Trophoblast cell (in vitro differentiated cells and primary cell): Measurements from ENCODE around the gene PHF12.

Experiments used
- DNase-seq, 2 donors: peaks; one replicate each; pipeline ENCODE4 v3.0.0-alpha.2; 2016
- H2AFZ ChIP-seq: 2 replicates; pipeline ENCODE4 v1.6.1; 2013; ENCODE audit warnings: low read length, moderate library complexity, mild to moderate bottlenecking; ENCODE audit not compliant: insufficient read depth, poor library complexity
- H2AK5ac ChIP-seq: 2 replicates; pipeline ENCODE4 v1.6.1; 2013; ENCODE audit warnings: mild to moderate bottlenecking, low read length
- H2BK120ac ChIP-seq: 2 replicates; pipeline ENCODE4 v1.6.1; 2013; ENCODE audit warnings: low read length, mild to moderate bottlenecking, moderate library complexity; ENCODE audit not compliant: insufficient read depth, poor library complexity
- H2BK12ac ChIP-seq: 2 replicates; pipeline ENCODE4 v1.6.1; 2013; ENCODE audit warnings: mild to moderate bottlenecking, low read length, moderate library complexity
- H2BK5ac ChIP-seq: 2 replicates; pipeline ENCODE4 v1.6.1; 2013; ENCODE audit warnings: low read length, low read depth, moderate library complexity, mild to moderate bottlenecking; ENCODE audit not compliant: poor library complexity
- H3K14ac ChIP-seq: 2 replicates; pipeline ENCODE4 v1.6.1; 2013; ENCODE audit warnings: mild to moderate bottlenecking, low read length
- H3K18ac ChIP-seq: 2 replicates; pipeline ENCODE4 v1.6.1; 2013; ENCODE audit warnings: mild to moderate bottlenecking, low read length
- H3K23ac ChIP-seq: 2 replicates; pipeline ENCODE4 v1.6.1; 2013; ENCODE audit warnings: low read length
- H3K27ac ChIP-seq: 2 replicates; pipeline ENCODE4 v1.5.1; 2013; ENCODE audit warnings: low read depth, mild to moderate bottlenecking, inconsistent platforms, low read length, moderate library complexity
- H3K27me3 ChIP-seq: 2 replicates; pipeline ENCODE4 v1.6.1; 2013; ENCODE audit warnings: inconsistent platforms, mild to moderate bottlenecking, low read length, moderate library complexity; ENCODE audit not compliant: insufficient read depth
- H3K36me3 ChIP-seq, 2 experiments: 1 replicate in 1 of 2; 2 replicates in 1 of 2; pipeline ENCODE4 v1.6.1; 2013; ENCODE audit warnings: low read length in 2 of 2, mild to moderate bottlenecking in 2 of 2, moderate library complexity in 1 of 2; ENCODE audit not compliant: insufficient read depth in 2 of 2, control insufficient read depth in 1 of 2
- H3K4ac ChIP-seq: 2 replicates; pipeline ENCODE4 v1.6.1; 2013; ENCODE audit warnings: low read depth, mild to moderate bottlenecking, low read length, moderate library complexity
- H3K4me1 ChIP-seq, 2 experiments: 1 replicate in 1 of 2; 2 replicates in 1 of 2; pipeline ENCODE4 v1.6.1; 2013; ENCODE audit warnings: low read length in 2 of 2, mild to moderate bottlenecking in 2 of 2, moderate library complexity in 1 of 2; ENCODE audit not compliant: insufficient read depth in 2 of 2, control insufficient read depth in 1 of 2
- H3K4me2 ChIP-seq: 2 replicates; pipeline ENCODE4 v1.6.1; 2013; ENCODE audit warnings: inconsistent platforms, mild to moderate bottlenecking, low read length, moderate library complexity
- H3K4me3 ChIP-seq: 2 replicates; pipeline ENCODE4 v1.5.1; 2013; ENCODE audit warnings: mild to moderate bottlenecking, low read depth, low read length, inconsistent platforms
- H3K79me1 ChIP-seq: one replicate; pipeline ENCODE4 v1.6.1; 2013; ENCODE audit warnings: low read length
- H3K79me2 ChIP-seq: 2 replicates; pipeline ENCODE4 v1.6.1; 2013; ENCODE audit warnings: low read length, mild to moderate bottlenecking; ENCODE audit not compliant: control insufficient read depth, insufficient read depth, poor library complexity
- H3K9ac ChIP-seq: 2 replicates; pipeline ENCODE4 v1.6.1; 2013; ENCODE audit warnings: mild to moderate bottlenecking, low read length
- H3K9me3 ChIP-seq: 2 replicates; pipeline ENCODE4 v1.6.1; 2013; ENCODE audit warnings: low read depth, mild to moderate bottlenecking, control low read depth, inconsistent platforms, low read length; ENCODE audit not compliant: insufficient read depth
- H4K12ac ChIP-seq: 2 replicates; pipeline ENCODE4 v1.6.1; 2013; ENCODE audit warnings: low read depth, mild to moderate bottlenecking, low read length, moderate library complexity
- H4K8ac ChIP-seq: 2 replicates; pipeline ENCODE4 v1.6.1; 2013; ENCODE audit warnings: low read depth, mild to moderate bottlenecking, low read length, moderate library complexity
- H4K91ac ChIP-seq: one replicate; pipeline ENCODE4 v1.6.1; 2013; ENCODE audit warnings: low read depth, mild to moderate bottlenecking, low read length, moderate library complexity
- WGBS: extraction: QIAGEN DNeasy Blood & Tissue Kit; methylation state at CpG from one replicate; pipeline ENCODE4 v1.1.7; 2013; ENCODE audit warnings: missing lambda C conversion rate; ENCODE audit not compliant: insufficient read length, insufficient coverage; ENCODE audit errors: extremely low coverage; 5-methylcytosine and 5-hydroxymethylcytosine counted together

Gene PHF12

GRCh38 chr17:28920201-28920600 lies 31.1 kb downstream of the PHF12 start:
- no peak overlapping the region for H2AFZ ChIP-seq
- H4K12ac ChIP-seq, result no peak overlapping the region
- H3K27ac ChIP-seq, result no peak overlapping the region
- no peak overlapping the region for H2BK120ac ChIP-seq
- no peak overlapping the region for H2BK12ac ChIP-seq
- DNase-seq, result no peak
- H3K4me1 ChIP-seq, result no peaks in the 10 kb centered on the region
- no peak overlapping the region for H4K91ac ChIP-seq
- no peak overlapping the region for H3K18ac ChIP-seq
- H3K9me3 ChIP-seq, result no peaks in the 10 kb centered on the region
- H3K4me2 ChIP-seq, result no peak overlapping the region
- no peaks in the 10 kb centered on the region for H3K79me1 ChIP-seq
- no peak overlapping the region for H3K4me3 ChIP-seq
- peaks cover 33 to 59% of the 10 kb centered on the region in 2 experiments for H3K36me3 ChIP-seq
- H4K8ac ChIP-seq, result no peak overlapping the region
- H2AK5ac ChIP-seq, result no peak overlapping the region
- no peaks in the 10 kb centered on the region for H3K27me3 ChIP-seq
- no peak overlapping the region for H3K9ac ChIP-seq
- no peak overlapping the region for H3K4ac ChIP-seq
- no peak overlapping the region for H3K14ac ChIP-seq
- H2BK5ac ChIP-seq, result no peak overlapping the region
- no peaks in the 10 kb centered on the region for H3K79me2 ChIP-seq
- no peak overlapping the region for H3K23ac ChIP-seq

DNA sequence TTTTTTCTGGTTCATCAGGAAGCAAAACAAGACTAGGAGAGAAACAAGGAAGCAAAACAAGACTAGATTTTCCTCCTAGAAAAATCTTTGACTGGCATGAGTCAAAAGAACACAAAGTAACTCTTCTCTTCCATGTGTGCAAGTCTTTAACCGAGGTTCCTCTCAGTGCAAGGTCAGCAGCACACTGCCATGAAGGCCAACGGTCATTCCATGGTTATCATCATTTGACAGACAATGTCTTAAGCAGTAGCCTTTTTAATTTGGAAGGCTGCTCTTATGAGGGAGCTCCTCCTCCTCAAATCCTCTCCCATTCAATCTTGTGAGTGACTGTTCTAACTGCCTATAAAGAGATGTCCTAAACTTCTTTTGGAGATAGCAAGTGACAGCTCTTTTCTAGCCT lies 33.0 kb downstream of the PHF12 start:
- Histone ChIP-seq H2BK120ac (no peak overlapping the region), H3K9ac (no peak overlapping the region), H3K79me2 (no peaks in the 10 kb centered on the region), H3K4me2 (no peak overlapping the region), H3K79me1 (no peaks in the 10 kb centered on the region), H3K4me3 (no peak overlapping the region), H4K8ac (no peak overlapping the region), H3K4me1 (no peaks in the 10 kb centered on the region), H2AFZ (no peak overlapping the region), H3K23ac (no peak overlapping the region), H3K4ac (no peak overlapping the region), H3K14ac (no peak overlapping the region), H3K18ac (no peak overlapping the region), H3K27me3 (no peaks in the 10 kb centered on the region), H3K36me3 (peaks cover 35 to 64% of the 10 kb centered on the region in 2 experiments), H2AK5ac (no peak overlapping the region), H3K9me3 (no peaks in the 10 kb centered on the region), H3K27ac (no peak overlapping the region), H2BK12ac (no peak overlapping the region), H4K12ac (no peak overlapping the region), H4K91ac (no peak overlapping the region), H2BK5ac (no peak overlapping the region)
- no CpG with 5 or more reads among the region's 2 CpGs for WGBS
- DNase-seq, result no peak

GRCh38 chr17:28917465-28917864 lies 33.9 kb downstream of the PHF12 start:
- Histone ChIP-seq H4K8ac (no peak overlapping the region), H3K79me2 (no peaks in the 10 kb centered on the region), H3K9me3 (no peaks in the 10 kb centered on the region), H3K18ac (no peak overlapping the region), H2AK5ac (no peak overlapping the region), H3K27me3 (no peaks in the 10 kb centered on the region), H3K14ac (no peak overlapping the region), H3K4me1 (no peaks in the 10 kb centered on the region), H2BK5ac (no peak overlapping the region), H3K36me3 (peaks cover 38 to 69% of the 10 kb centered on the region in 2 experiments), H3K23ac (no peak overlapping the region), H4K91ac (no peak overlapping the region), H2BK120ac (no peak overlapping the region), H3K27ac (no peak overlapping the region), H2BK12ac (no peak overlapping the region), H3K9ac (no peak overlapping the region), H3K79me1 (no peaks in the 10 kb centered on the region), H4K12ac (no peak overlapping the region), H3K4me3 (no peak overlapping the region), H3K4ac (no peak overlapping the region), H3K4me2 (no peak overlapping the region), H2AFZ (no peak overlapping the region)
- WGBS, result no CpG with 5 or more reads among the region's 5 CpGs
- DNase-seq, result no peak

DNA sequence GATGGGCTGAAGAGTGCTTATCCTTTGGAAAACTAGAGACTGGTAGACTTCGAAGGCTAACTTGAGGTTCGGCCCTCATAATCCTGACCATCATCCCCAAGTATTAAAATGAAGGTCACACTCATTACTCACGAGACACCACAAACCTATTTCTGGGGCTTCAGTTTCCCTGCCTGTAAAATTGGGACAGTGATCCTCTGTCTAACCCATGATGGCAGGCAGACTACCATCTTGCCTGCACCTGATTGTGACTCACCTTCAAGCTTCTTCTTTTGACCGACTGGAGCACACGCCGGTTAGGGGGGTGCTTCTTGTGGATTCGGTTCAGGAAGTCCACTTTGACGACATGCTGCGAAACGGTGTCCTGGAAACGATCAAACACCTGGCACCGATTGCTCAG lies 34.3 kb downstream of the PHF12 start:
- no peak overlapping the region for H4K8ac ChIP-seq
- no peaks in the 10 kb centered on the region for H3K79me2 ChIP-seq
- H3K4me2 ChIP-seq, result no peak overlapping the region
- no peak overlapping the region for H2BK120ac ChIP-seq
- H4K91ac ChIP-seq, result no peak overlapping the region
- H2AFZ ChIP-seq, result no peak overlapping the region
- no peak overlapping the region for H4K12ac ChIP-seq
- H3K4me1 ChIP-seq, result no peaks in the 10 kb centered on the region
- H3K18ac ChIP-seq, result no peak overlapping the region
- DNase-seq, result no peak
- H2AK5ac ChIP-seq, result no peak overlapping the region
- H3K9ac ChIP-seq, result no peak overlapping the region
- no peaks in the 10 kb centered on the region for H3K27me3 ChIP-seq
- no peak overlapping the region for H3K4me3 ChIP-seq
- H3K79me1 ChIP-seq, result no peaks in the 10 kb centered on the region
- H3K4ac ChIP-seq, result no peak overlapping the region
- no peak overlapping the region for H2BK5ac ChIP-seq
- peaks cover 42 to 72% of the 10 kb centered on the region in 2 experiments for H3K36me3 ChIP-seq
- no peak overlapping the region for H3K27ac ChIP-seq
- no peak overlapping the region for H2BK12ac ChIP-seq
- no peak overlapping the region for H3K23ac ChIP-seq
- WGBS, result no CpG with 5 or more reads among the region's 12 CpGs
- no peak overlapping the region for H3K14ac ChIP-seq
- no peaks in the 10 kb centered on the region for H3K9me3 ChIP-seq
